HepG2 (cell line): ENCODE results near the gene SEC24D. TPM values are rescaled to one million over a fixed set of nuclear protein-coding genes. Genes with fewer than 3 reads are reported as not detected.

ENCODE experiments used
- ATAC-seq: fragments of 200-7000 bp; cut with Tn5 transposase; 3 replicates; pipeline ENCODE4 v1.9.1; 2020; ENCODE audit warnings: mild to moderate bottlenecking, moderate library complexity
- BruUV-seq: library from RNA; stranded (reverse); fragments of 400-500 nt; replicated peaks from 2 replicates; lab custom pipeline; 2021; lab: Mats Ljungman, UMichigan
- CTCF ChIA-PET: fragments of 300-600 bp; formaldehyde crosslinking; extraction: SDS; loops from one replicate; lab custom pipeline; 2021; ENCODE audit warnings: low total read pairs, inconsistent platforms, low intra/inter-chr PET ratio; lab: Yijun Ruan, JAX
- POLR2A ChIA-PET: fragments of 350-600 bp; sonication (Branson Sonifier 250); formaldehyde crosslinking; loops from one replicate; lab custom pipeline; 2020; ENCODE audit warnings: antibody characterized with exemption, inconsistent platforms; lab: Yijun Ruan, JAX
- DNase-seq: peaks from one replicate; pipeline ENCODE4 v3.0.0-alpha.2; 2015; ENCODE audit warnings: low spot score
- FAIRE-seq: peaks from 3 replicates; lab custom pipeline; 2011; peaks lifted over from hg19 to GRCh38; lab: Jason Lieb, UNC
- H2AFZ ChIP-seq: one replicate; pipeline ENCODE4 v1.6.1; 2011; ENCODE audit warnings: low read length, inconsistent platforms
- H3K27ac ChIP-seq: fragments of 300-600 bp; 3 replicates; pipeline ENCODE4 v1.8.0; 2011; ENCODE audit warnings: mixed run types, mild to moderate bottlenecking, mixed read lengths, low read length, inconsistent platforms; ENCODE audit not compliant: insufficient read depth; ENCODE audit errors: extremely low read length
- H3K27me3 ChIP-seq, 2 experiments: fragments of 200-600 bp in 1 of 2; 2 replicates in 1 of 2; 3 replicates in 1 of 2; pipeline versions ENCODE4 v1.6.0 to v1.8.0; 2011; ENCODE audit warnings: low read length in 2 of 2, mild to moderate bottlenecking in 2 of 2, moderate library complexity in 2 of 2, inconsistent platforms in 1 of 2; ENCODE audit not compliant: insufficient read depth in 2 of 2, control insufficient read depth in 1 of 2
- H3K36me3 ChIP-seq, 2 experiments: fragments of 200-600 bp in 1 of 2; replicated peaks in 1 of 2; 2 replicates in 1 of 2; 3 replicates in 1 of 2; pipeline versions ENCODE4 v1.5.1 to v1.8.0; 2011; ENCODE audit warnings: low read length in 2 of 2, inconsistent platforms in 1 of 2; ENCODE audit not compliant: insufficient read depth in 2 of 2, control insufficient read depth in 1 of 2
- H3K4me1 ChIP-seq: 2 replicates; pipeline ENCODE4 v1.5.1; 2012; ENCODE audit warnings: low read length, inconsistent platforms; ENCODE audit not compliant: insufficient read depth
- H3K4me2 ChIP-seq: 2 replicates; pipeline ENCODE4 v1.6.0; 2011; ENCODE audit warnings: low read depth, low read length, inconsistent platforms
- H3K4me3 ChIP-seq, 3 experiments: fragments of 200-600 bp in 1 of 3; sonication (generic), shearing (Covaris generic) in 1 of 3; replicated peaks in 1 of 3; 2 replicates each; pipeline ENCODE4 v1.5.1; 2011 to 2016; ENCODE audit warnings: low read length in 3 of 3, inconsistent platforms in 2 of 3, low read depth in 2 of 3, mild to moderate bottlenecking in 2 of 3, control low read depth in 1 of 3, mixed read lengths in 1 of 3; ENCODE audit not compliant: insufficient read depth in 1 of 3
- H3K79me2 ChIP-seq: one replicate; pipeline ENCODE4 v1.6.1; 2011; ENCODE audit warnings: low read length, inconsistent platforms; ENCODE audit not compliant: insufficient read depth
- H3K9ac ChIP-seq: 2 replicates; pipeline ENCODE4 v1.6.0; 2011; ENCODE audit warnings: mild to moderate bottlenecking, low read depth, low read length, inconsistent platforms; ENCODE audit not compliant: insufficient read depth
- H3K9me3 ChIP-seq: 2 replicates; pipeline ENCODE4 v1.5.1; 2012; ENCODE audit warnings: mild to moderate bottlenecking, low read length
- H4K20me1 ChIP-seq: 2 replicates; pipeline ENCODE4 v1.6.0; 2011; ENCODE audit warnings: inconsistent platforms, mild to moderate bottlenecking, low read length, moderate library complexity; ENCODE audit not compliant: insufficient read depth
- ASH2L ChIP-seq: fragments of 300-600, 200-600 bp; sonication (generic); IDR thresholded peaks from 2 replicates; pipeline ENCODE4 v1.7.0; 2017; ENCODE audit warnings: low read depth, mild to moderate bottlenecking, moderate library complexity, mixed read lengths, low read length; ENCODE audit not compliant: insufficient read length
- FOXK2 ChIP-seq: fragments of 450-650 bp; IDR thresholded peaks from 2 replicates; pipeline ENCODE4 v1.6.1; 2016
- MLLT10 ChIP-seq: sonication (generic); formaldehyde crosslinking; IDR thresholded peaks from 2 replicates; pipeline ENCODE4 v1.4.0; 2020; ENCODE audit warnings: missing genetic modification reagents
- NFKB2 ChIP-seq: sonication (generic); formaldehyde crosslinking; IDR thresholded peaks from 2 replicates; pipeline ENCODE4 v1.4.0; 2020; ENCODE audit warnings: missing genetic modification reagents, borderline replicate concordance
- PHF5A ChIP-seq: IDR thresholded peaks from one replicate; pipeline ENCODE4 v1.6.1; 2018; ENCODE audit warnings: low read depth, missing genetic modification reagents; ENCODE audit not compliant: unreplicated experiment
- RARG ChIP-seq: sonication (generic); formaldehyde crosslinking; IDR thresholded peaks from 2 replicates; pipeline ENCODE4 v1.4.0; 2020; ENCODE audit warnings: low read depth, mild to moderate bottlenecking, missing genetic modification reagents
- SMC3 ChIP-seq: IDR thresholded peaks from 2 replicates; pipeline ENCODE4 v1.6.1; 2011; ENCODE audit warnings: low read length, improper control_type of control experiment
- TCF12 ChIP-seq, 2 experiments: fragments of 450-650 bp in 1 of 2; sonication (generic) in 1 of 2; formaldehyde crosslinking in 1 of 2; IDR thresholded peaks; 2 replicates each; pipeline versions ENCODE4 v1.6.1 to v1.8.0; 2017 to 2022; ENCODE audit warnings: antibody characterized with exemption in 1 of 2, mild to moderate bottlenecking in 1 of 2, missing genetic modification reagents in 1 of 2, moderate library complexity in 1 of 2
- ZNF138 ChIP-seq: sonication (generic); formaldehyde crosslinking; IDR thresholded peaks from 2 replicates; pipeline ENCODE4 v1.5.0; 2020; ENCODE audit warnings: mild to moderate bottlenecking, low read depth, missing genetic modification reagents
- ZNF263 ChIP-seq: sonication (generic); formaldehyde crosslinking; IDR thresholded peaks from 2 replicates; pipeline ENCODE4 v1.4.0; 2020; ENCODE audit warnings: missing genetic modification reagents
- ZNF484 ChIP-seq: sonication (generic); formaldehyde crosslinking; IDR thresholded peaks from 2 replicates; pipeline ENCODE4 v1.5.1; 2020; ENCODE audit warnings: mild to moderate bottlenecking, low read depth, missing genetic modification reagents, borderline replicate concordance
- ZNF773 ChIP-seq: sonication (generic); formaldehyde crosslinking; IDR thresholded peaks from 2 replicates; pipeline ENCODE4 v1.4.0; 2020; ENCODE audit warnings: missing genetic modification reagents, borderline replicate concordance
- ZNF878 ChIP-seq: sonication (generic); formaldehyde crosslinking; IDR thresholded peaks from 2 replicates; pipeline ENCODE4 v1.8.1; 2023; ENCODE audit warnings: mild to moderate bottlenecking, missing genetic modification reagents, moderate library complexity
- WGBS: methylation state at CpG from one replicate; pipeline ENCODE4 v1.1.6; 2017; ENCODE audit warnings: low lambda C conversion rate; 5-methylcytosine and 5-hydroxymethylcytosine counted together
- in situ Hi-C: cut with HindIII; loops from 2 replicates; pipeline ENCODE4 v1.10.0; 2017; ENCODE audit warnings: low pct_unique_long_range_greater_than_20kb; ENCODE audit not compliant: extremely low pct_ligation_motif_present
- intact Hi-C: fragments of 100-400 bp; cut with micrococcal nuclease; formaldehyde crosslinking; loops from one replicate; pipeline ENCODE4 v1.10.0; 2022; ENCODE audit not compliant: unreplicated experiment
- polyA plus RNA-seq, 8 experiments: library from polyadenylated mRNA; depleted of rRNA in 3 of 8; stranded (reverse) in 7 of 8; unstranded in 1 of 8; fragments of >200 nt; fragmentation: Illumina TruSeq in 4 of 8; extraction: Trizol in 4 of 8; gene quantifications; 2 replicates each; pipeline versions ENCODE4 v1.2.1 to v1.2.3, GENCODE V29; 2011 to 2016; ENCODE audit warnings: low read depth in 4 of 8, missing spikeins in 1 of 8, mixed read lengths in 1 of 8; ENCODE audit not compliant: insufficient read depth in 1 of 8
- total RNA-seq, 5 experiments: library from RNA; depleted of rRNA; stranded (reverse); fragments of >200 nt; fragmentation: Illumina TruSeq; extraction: Trizol; gene quantifications; 2 replicates each; pipeline ENCODE4 v1.2.3, GENCODE V29; 2016; ENCODE audit warnings: low read depth in 1 of 5
- TF ChIP-seq, protein P1 (sequence below): sonication (generic); formaldehyde crosslinking; IDR thresholded peaks from 2 replicates; pipeline ENCODE4 v1.5.1; 2020; ENCODE audit warnings: missing genetic modification reagents, mild to moderate bottlenecking, borderline replicate concordance
- TF ChIP-seq, protein P2 (sequence below): sonication (generic); formaldehyde crosslinking; IDR thresholded peaks from 2 replicates; pipeline ENCODE4 v1.9.0; 2021; ENCODE audit warnings: missing genetic modification reagents, borderline replicate concordance
- TF ChIP-seq, protein P3 (sequence below): sonication (generic); formaldehyde crosslinking; IDR thresholded peaks from 2 replicates; pipeline ENCODE4 v1.5.0; 2020; ENCODE audit warnings: missing genetic modification reagents

The SEC24D gene
- total and polyA plus RNA-seq, 2 of the 13 experiments (the other 11 are each of a cell fraction or from before 2014, with no cell fraction given) = 30.0 to 51.1 TPM

DNA sequence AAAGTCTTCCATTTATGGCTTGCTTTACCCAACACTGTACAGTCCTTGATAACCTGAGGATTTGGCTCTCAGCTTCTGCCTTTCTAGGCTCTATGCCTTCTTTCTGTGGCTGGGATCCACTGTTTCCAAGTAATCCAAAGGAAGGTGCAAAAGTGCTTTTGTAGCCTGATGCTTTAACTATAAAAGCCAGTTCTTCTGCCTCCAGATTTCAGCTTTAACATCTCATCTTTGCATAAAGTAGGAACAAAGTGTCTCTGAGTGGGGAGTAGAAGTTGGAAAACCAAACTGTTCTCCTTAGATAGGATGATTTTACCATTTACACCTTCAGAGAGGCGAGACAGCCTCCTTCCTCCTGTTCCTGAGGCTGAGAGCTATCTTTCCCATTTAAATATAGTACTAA, 11.1 kb upstream of the SEC24D start:
- FAIRE-seq = no peak
- POLR2A ChIA-PET = interaction anchor here (1.2 kb wide), 1 partner anchor 10 kb away, joined by 3 read pairs; no protein-coding TSS in a partner anchor
- CTCF ChIA-PET = no interaction called here

More for the DNA sequence above, 11.1 kb upstream of the SEC24D start:
- Histone ChIP-seq H3K4me1 (peaks cover 14% of the 10 kb centered on the region; the same call in 1 of the 2 replicates), H4K20me1 (no peaks in the 10 kb centered on the region), H3K27ac (no peak overlapping the region), H3K27me3 (no peaks in the 10 kb centered on the region), H3K36me3 (no peaks in the 10 kb centered on the region), H3K9me3 (no peaks in the 10 kb centered on the region), H2AFZ (no peak overlapping the region), H3K4me2 (no peak overlapping the region), H3K4me3 (no peak overlapping the region), H3K9ac (no peak overlapping the region), H3K79me2 (no peaks in the 10 kb centered on the region)
- no peak for TF ChIP-seq RARG (CRISPR knock-in tag)
- no peak for TF ChIP-seq PHF5A (CRISPR knock-in tag)
- no peak for TF ChIP-seq ZNF484 (CRISPR knock-in tag)
- TF ChIP-seq SMC3 = no peak
- no peak for TF ChIP-seq MLLT10 (CRISPR knock-in tag)
- TF ChIP-seq ASH2L = no peak
- TF ChIP-seq TCF12 (IDR thresholded peaks at IDR 0.05) = no peak
- TF ChIP-seq TCF12 (CRISPR knock-in tag; IDR thresholded peaks at IDR 0.05) = no peak
- TF ChIP-seq FOXK2 = no peak
- TF ChIP-seq, protein P1, sequence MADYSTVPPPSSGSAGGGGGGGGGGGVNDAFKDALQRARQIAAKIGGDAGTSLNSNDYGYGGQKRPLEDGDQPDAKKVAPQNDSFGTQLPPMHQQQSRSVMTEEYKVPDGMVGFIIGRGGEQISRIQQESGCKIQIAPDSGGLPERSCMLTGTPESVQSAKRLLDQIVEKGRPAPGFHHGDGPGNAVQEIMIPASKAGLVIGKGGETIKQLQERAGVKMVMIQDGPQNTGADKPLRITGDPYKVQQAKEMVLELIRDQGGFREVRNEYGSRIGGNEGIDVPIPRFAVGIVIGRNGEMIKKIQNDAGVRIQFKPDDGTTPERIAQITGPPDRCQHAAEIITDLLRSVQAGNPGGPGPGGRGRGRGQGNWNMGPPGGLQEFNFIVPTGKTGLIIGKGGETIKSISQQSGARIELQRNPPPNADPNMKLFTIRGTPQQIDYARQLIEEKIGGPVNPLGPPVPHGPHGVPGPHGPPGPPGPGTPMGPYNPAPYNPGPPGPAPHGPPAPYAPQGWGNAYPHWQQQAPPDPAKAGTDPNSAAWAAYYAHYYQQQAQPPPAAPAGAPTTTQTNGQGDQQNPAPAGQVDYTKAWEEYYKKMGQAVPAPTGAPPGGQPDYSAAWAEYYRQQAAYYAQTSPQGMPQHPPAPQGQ (CRISPR knock-in tag) = no peak
- no peak for TF ChIP-seq ZNF878 (CRISPR knock-in tag)
- TF ChIP-seq, protein P2, sequence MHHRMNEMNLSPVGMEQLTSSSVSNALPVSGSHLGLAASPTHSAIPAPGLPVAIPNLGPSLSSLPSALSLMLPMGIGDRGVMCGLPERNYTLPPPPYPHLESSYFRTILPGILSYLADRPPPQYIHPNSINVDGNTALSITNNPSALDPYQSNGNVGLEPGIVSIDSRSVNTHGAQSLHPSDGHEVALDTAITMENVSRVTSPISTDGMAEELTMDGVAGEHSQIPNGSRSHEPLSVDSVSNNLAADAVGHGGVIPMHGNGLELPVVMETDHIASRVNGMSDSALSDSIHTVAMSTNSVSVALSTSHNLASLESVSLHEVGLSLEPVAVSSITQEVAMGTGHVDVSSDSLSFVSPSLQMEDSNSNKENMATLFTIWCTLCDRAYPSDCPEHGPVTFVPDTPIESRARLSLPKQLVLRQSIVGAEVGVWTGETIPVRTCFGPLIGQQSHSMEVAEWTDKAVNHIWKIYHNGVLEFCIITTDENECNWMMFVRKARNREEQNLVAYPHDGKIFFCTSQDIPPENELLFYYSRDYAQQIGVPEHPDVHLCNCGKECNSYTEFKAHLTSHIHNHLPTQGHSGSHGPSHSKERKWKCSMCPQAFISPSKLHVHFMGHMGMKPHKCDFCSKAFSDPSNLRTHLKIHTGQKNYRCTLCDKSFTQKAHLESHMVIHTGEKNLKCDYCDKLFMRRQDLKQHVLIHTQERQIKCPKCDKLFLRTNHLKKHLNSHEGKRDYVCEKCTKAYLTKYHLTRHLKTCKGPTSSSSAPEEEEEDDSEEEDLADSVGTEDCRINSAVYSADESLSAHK (CRISPR knock-in tag) = no peak
- TF ChIP-seq, protein P3, sequence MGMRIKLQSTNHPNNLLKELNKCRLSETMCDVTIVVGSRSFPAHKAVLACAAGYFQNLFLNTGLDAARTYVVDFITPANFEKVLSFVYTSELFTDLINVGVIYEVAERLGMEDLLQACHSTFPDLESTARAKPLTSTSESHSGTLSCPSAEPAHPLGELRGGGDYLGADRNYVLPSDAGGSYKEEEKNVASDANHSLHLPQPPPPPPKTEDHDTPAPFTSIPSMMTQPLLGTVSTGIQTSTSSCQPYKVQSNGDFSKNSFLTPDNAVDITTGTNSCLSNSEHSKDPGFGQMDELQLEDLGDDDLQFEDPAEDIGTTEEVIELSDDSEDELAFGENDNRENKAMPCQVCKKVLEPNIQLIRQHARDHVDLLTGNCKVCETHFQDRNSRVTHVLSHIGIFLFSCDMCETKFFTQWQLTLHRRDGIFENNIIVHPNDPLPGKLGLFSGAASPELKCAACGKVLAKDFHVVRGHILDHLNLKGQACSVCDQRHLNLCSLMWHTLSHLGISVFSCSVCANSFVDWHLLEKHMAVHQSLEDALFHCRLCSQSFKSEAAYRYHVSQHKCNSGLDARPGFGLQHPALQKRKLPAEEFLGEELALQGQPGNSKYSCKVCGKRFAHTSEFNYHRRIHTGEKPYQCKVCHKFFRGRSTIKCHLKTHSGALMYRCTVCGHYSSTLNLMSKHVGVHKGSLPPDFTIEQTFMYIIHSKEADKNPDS (CRISPR knock-in tag) = no peak
- TF ChIP-seq ZNF773 (CRISPR knock-in tag) = no peak
- no peak for TF ChIP-seq ZNF263 (CRISPR knock-in tag)
- TF ChIP-seq NFKB2 = no peak
- TF ChIP-seq ZNF138 = no peak
- no peak for DNase-seq
- in situ Hi-C loops = no loop called here
- intact Hi-C loops = no loop called here
- no peak for ATAC-seq
- BruUV-seq = no TSS peak
- WGBS = 14% methylated on average over 1 of the region's 1 CpG
